ENCODE measurements around the gene ENDOG.
"Not testable (repeated sequence)": the region's sequence is repeated elsewhere in the genome, so short reads cannot be mapped to it uniquely, and the experiment has no call there.

The ENDOG gene

DNA sequence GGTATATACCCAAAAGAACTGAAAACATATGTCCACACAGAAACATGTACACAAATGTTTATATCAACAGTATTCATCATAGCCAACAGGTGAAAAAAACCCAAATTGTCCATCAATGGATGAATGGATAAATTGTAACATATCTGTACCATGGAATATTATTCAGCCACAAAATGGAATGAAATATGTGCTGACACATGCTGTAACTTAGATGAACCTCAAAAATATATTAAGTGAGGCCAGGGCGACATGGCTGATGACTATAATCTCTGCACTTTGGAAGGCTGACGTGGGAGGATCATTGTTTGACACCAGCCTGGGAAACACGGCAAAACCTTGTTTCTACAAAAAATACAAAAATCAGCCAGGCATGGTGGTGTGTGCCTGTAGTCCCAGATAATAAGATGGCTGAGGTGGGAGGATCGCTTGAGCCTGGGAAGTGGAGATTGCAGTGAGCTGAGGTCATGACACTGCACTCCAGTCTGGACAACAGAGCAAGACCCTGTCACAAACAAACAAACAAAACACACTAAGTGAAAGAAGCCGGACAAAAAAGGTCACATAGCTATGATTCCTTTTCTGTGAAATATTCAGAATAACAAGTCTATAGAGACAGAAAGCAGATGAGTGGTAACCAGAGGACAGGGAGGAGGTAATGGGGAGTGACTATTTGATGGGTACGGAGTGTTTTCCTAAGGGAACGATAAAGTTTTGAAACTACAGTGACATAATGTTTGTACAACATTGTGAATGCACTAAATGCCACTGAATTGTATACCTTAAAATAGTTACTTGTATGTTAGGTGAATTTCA lies 52.0 kb downstream of the ENDOG start:
- DNase-seq: no peak

GRCh38 chr9:128870941-128871265 lies 52.6 kb downstream of the ENDOG start:
- DNase-seq: not testable (repeated sequence)

Measured in cortex of kidney (tissue), 1 donor.